Peyer's patch (tissue), 4 donors: Measurements from ENCODE around the gene TYW1B.
"Not testable (repeated sequence)": the region's sequence is repeated elsewhere in the genome, so short reads cannot be mapped to it uniquely, and the experiment has no call there.

Experiments
- POLR2A ChIP-seq, 2 donors: fragments of 450-650 bp; IDR thresholded peaks; one replicate each; pipeline ENCODE4 v1.5.1; 2017; ENCODE audit warnings: antibody characterized with exemption in 2 of 2, mild to moderate bottlenecking in 2 of 2, moderate library complexity in 2 of 2
- TF ChIP-seq, protein P1 (sequence below), 6 experiments: fragments of 450-650 bp in 4 of 6; fragments of 200-600 bp in 2 of 6; sonication (generic) in 1 of 6; IDR thresholded peaks; one replicate each; pipeline ENCODE4 v1.5.1; 2017 to 2019; ENCODE audit warnings: antibody characterized with exemption in 6 of 6, mild to moderate bottlenecking in 3 of 6, moderate library complexity in 1 of 6

GRCh38 chr7:72640740-72641139 is 187.3 kb downstream of the TYW1B start:
- TF ChIP-seq, protein P1, sequence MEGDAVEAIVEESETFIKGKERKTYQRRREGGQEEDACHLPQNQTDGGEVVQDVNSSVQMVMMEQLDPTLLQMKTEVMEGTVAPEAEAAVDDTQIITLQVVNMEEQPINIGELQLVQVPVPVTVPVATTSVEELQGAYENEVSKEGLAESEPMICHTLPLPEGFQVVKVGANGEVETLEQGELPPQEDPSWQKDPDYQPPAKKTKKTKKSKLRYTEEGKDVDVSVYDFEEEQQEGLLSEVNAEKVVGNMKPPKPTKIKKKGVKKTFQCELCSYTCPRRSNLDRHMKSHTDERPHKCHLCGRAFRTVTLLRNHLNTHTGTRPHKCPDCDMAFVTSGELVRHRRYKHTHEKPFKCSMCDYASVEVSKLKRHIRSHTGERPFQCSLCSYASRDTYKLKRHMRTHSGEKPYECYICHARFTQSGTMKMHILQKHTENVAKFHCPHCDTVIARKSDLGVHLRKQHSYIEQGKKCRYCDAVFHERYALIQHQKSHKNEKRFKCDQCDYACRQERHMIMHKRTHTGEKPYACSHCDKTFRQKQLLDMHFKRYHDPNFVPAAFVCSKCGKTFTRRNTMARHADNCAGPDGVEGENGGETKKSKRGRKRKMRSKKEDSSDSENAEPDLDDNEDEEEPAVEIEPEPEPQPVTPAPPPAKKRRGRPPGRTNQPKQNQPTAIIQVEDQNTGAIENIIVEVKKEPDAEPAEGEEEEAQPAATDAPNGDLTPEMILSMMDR (IDR thresholded peaks at IDR 0.05): not testable (repeated sequence)
- not testable (repeated sequence) for TF ChIP-seq POLR2A (IDR thresholded peaks at IDR 0.05)
